Mesothelial cell of epicardium (in vitro differentiated cells): ENCODE results near the gene CBX2. TPM values are rescaled to one million over a fixed set of nuclear protein-coding genes. Genes with fewer than 3 reads are reported as not detected.

Source experiments
- DNase-seq, 2 experiments: peaks; one replicate each; pipeline ENCODE4 v3.0.0; 2021; ENCODE audit warnings: low spot score in 2 of 2; ENCODE audit not compliant: unreplicated experiment in 2 of 2
- H3K27ac Mint-ChIP-seq: 2 replicates; pipeline ENCODE4 v1.8.0; 2021; ENCODE audit warnings: mixed read lengths
- H3K27me3 Mint-ChIP-seq: 2 replicates; pipeline ENCODE4 v1.8.0; 2021; ENCODE audit warnings: low read depth, mixed read lengths
- H3K36me3 Mint-ChIP-seq: 2 replicates; pipeline ENCODE4 v1.8.0; 2021; ENCODE audit warnings: mixed read lengths
- H3K4me1 Mint-ChIP-seq: 2 replicates; pipeline ENCODE4 v1.8.0; 2021; ENCODE audit warnings: mixed read lengths
- H3K4me3 Mint-ChIP-seq: 2 replicates; pipeline ENCODE4 v1.8.0; 2021; ENCODE audit warnings: mild to moderate bottlenecking, moderate library complexity, mixed read lengths
- H3K9me3 Mint-ChIP-seq: 2 replicates; pipeline ENCODE4 v1.8.0; 2021; ENCODE audit warnings: mixed read lengths
- CTCF ChIP-seq: fragments of 200-600 bp; sonication (generic); IDR thresholded peaks from one replicate; pipeline ENCODE4 v1.5.0; 2021; ENCODE audit warnings: antibody characterized with exemption; ENCODE audit not compliant: unreplicated experiment
- total RNA-seq: library from RNA; stranded (reverse); gene quantifications from 3 replicates; pipeline ENCODE4 v1.2.1, GENCODE V29; 2021

The CBX2 gene
- total RNA-seq, 1 donor from 2014 or later: 49.7 TPM

- Mint-ChIP-seq H3K4me3 (peak overlapping the region; percentile 55), H3K9me3 (no peaks in the 10 kb centered on the region), H3K4me1 (peaks cover 42% of the 10 kb centered on the region), H3K27ac (no peak overlapping the region), H3K36me3 (peaks cover 5% of the 10 kb centered on the region), H3K27me3 (peaks cover 38% of the 10 kb centered on the region)
- no peak for DNase-seq
- no peak for TF ChIP-seq CTCF
Observed at GRCh38 chr17:79831265-79832217, 53.6 kb downstream of the CBX2 start.

GRCh38 chr17:79832218-79833109 is 54.5 kb downstream of the CBX2 start:
- Mint-ChIP-seq H3K27ac (peak overlapping the region; percentile 71), H3K36me3 (peaks cover 5% of the 10 kb centered on the region), H3K4me1 (peaks cover 46% of the 10 kb centered on the region), H3K4me3 (peak overlapping the region; percentile 59), H3K9me3 (no peaks in the 10 kb centered on the region), H3K27me3 (peaks cover 37% of the 10 kb centered on the region)
- DNase-seq: peak in 1 of 2 experiments; percentile 56
- no peak for TF ChIP-seq CTCF

DNA sequence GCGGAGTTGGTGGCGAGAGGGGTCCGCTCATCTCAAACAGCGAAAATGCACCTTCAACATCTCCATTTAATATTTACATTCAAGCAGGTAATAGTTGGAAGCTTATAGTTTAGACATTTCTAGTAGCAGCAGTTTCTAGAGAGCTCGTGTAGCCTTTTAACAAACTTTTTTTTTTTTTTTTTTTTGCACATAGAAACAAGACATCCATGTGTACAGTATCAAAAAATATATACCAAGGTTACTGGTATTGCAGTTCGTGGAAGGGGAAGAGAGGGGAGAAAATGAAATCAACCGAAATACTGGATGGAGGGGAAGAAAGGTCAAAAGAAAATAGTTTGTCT is 55.1 kb downstream of the CBX2 start:
- H3K4me3 Mint-ChIP-seq: peak overlapping the region; percentile 59
- H3K27ac Mint-ChIP-seq: peak overlapping the region; percentile 71
- peaks cover 50% of the 10 kb centered on the region for H3K4me1 Mint-ChIP-seq
- H3K27me3 Mint-ChIP-seq: peaks cover 37% of the 10 kb centered on the region
- TF ChIP-seq CTCF: no peak
- no peak for DNase-seq
- no peaks in the 10 kb centered on the region for H3K9me3 Mint-ChIP-seq
- peaks cover 5% of the 10 kb centered on the region for H3K36me3 Mint-ChIP-seq

GRCh38 chr17:79833744-79834564 is 56.0 kb downstream of the CBX2 start:
- DNase-seq: no peak
- no peak for TF ChIP-seq CTCF
- no peak overlapping the region for H3K4me3 Mint-ChIP-seq

More at GRCh38 chr17:79833744-79834564, 56.0 kb downstream of the CBX2 start:
- Mint-ChIP-seq H3K27ac (no peak overlapping the region), H3K9me3 (no peaks in the 10 kb centered on the region), H3K4me1 (peaks cover 47% of the 10 kb centered on the region), H3K27me3 (peaks cover 37% of the 10 kb centered on the region), H3K36me3 (peaks cover 5% of the 10 kb centered on the region)
